Mesothelial cell of epicardium (in vitro differentiated cells): ENCODE results near the gene GPR183. TPM values are rescaled to one million over a fixed set of nuclear protein-coding genes. Genes with fewer than 3 reads are reported as not detected.

Source experiments
- DNase-seq, 2 experiments: peaks; one replicate each; pipeline ENCODE4 v3.0.0; 2021; ENCODE audit warnings: low spot score in 2 of 2; ENCODE audit not compliant: unreplicated experiment in 2 of 2
- H3K27ac Mint-ChIP-seq: 2 replicates; pipeline ENCODE4 v1.8.0; 2021; ENCODE audit warnings: mixed read lengths
- H3K27me3 Mint-ChIP-seq: 2 replicates; pipeline ENCODE4 v1.8.0; 2021; ENCODE audit warnings: low read depth, mixed read lengths
- H3K36me3 Mint-ChIP-seq: 2 replicates; pipeline ENCODE4 v1.8.0; 2021; ENCODE audit warnings: mixed read lengths
- H3K4me1 Mint-ChIP-seq: 2 replicates; pipeline ENCODE4 v1.8.0; 2021; ENCODE audit warnings: mixed read lengths
- H3K4me3 Mint-ChIP-seq: 2 replicates; pipeline ENCODE4 v1.8.0; 2021; ENCODE audit warnings: mild to moderate bottlenecking, moderate library complexity, mixed read lengths
- H3K9me3 Mint-ChIP-seq: 2 replicates; pipeline ENCODE4 v1.8.0; 2021; ENCODE audit warnings: mixed read lengths
- CTCF ChIP-seq: fragments of 200-600 bp; sonication (generic); IDR thresholded peaks from one replicate; pipeline ENCODE4 v1.5.0; 2021; ENCODE audit warnings: antibody characterized with exemption; ENCODE audit not compliant: unreplicated experiment
- total RNA-seq: library from RNA; stranded (reverse); gene quantifications from 3 replicates; pipeline ENCODE4 v1.2.1, GENCODE V29; 2021

GPR183 gene
- total RNA-seq, 1 donor from 2014 or later = 0.25 TPM

GRCh38 chr13:99347911-99348451, 40.8 kb upstream of the GPR183 start:
- H3K27ac Mint-ChIP-seq = no peak overlapping the region

GRCh38 chr13:99347335-99347878, 40.2 kb upstream of the GPR183 start:
- H3K36me3 Mint-ChIP-seq = peaks cover 32% of the 10 kb centered on the region
- H3K4me1 Mint-ChIP-seq = no peaks in the 10 kb centered on the region
- H3K4me3 Mint-ChIP-seq = no peak overlapping the region
- H3K27me3 Mint-ChIP-seq = no peaks in the 10 kb centered on the region
- no peak for DNase-seq
- no peaks in the 10 kb centered on the region for H3K9me3 Mint-ChIP-seq
- TF ChIP-seq CTCF = no peak
- no peak overlapping the region for H3K27ac Mint-ChIP-seq

More at GRCh38 chr13:99347911-99348451, 40.8 kb upstream of the GPR183 start:
- Mint-ChIP-seq H3K36me3 (peaks cover 34% of the 10 kb centered on the region), H3K9me3 (no peaks in the 10 kb centered on the region), H3K27me3 (no peaks in the 10 kb centered on the region), H3K4me3 (no peak overlapping the region), H3K4me1 (no peaks in the 10 kb centered on the region)
- no peak for TF ChIP-seq CTCF
- no peak for DNase-seq

DNA sequence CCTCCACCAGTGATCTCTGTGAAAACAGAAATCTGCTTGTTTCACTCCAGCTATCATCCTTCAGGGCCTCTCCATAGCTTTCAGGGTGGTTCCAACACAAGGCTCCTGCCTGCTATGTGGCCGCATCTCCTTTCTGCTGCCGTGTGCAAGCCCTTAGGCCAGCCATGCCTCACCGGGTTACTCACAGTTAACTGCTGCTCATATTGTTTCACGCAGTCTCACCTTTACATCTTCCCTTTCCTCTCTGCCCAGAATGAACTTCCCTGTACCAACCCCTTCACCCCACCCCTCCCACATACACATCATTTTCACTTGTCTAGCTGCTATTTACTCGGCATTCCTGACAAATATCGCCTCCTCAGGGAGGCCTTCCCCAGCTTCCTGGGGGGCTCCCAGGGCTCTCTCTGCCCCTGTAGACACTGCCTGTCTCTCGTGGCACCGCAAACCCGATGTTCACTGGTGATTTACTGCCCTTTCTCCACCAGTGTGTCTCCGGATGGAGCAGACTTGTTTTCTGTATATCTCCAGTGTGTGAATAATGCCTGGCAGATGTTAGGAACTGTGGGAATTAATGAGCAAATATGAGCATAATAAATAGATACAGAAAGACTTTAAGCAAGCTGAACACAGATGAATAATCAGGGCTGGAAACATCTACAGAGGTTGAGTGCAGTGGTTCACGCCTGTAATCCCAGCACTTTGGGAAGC, 39.3 kb upstream of the GPR183 start:
- peaks cover 35% of the 10 kb centered on the region for H3K36me3 Mint-ChIP-seq

GRCh38 chr13:99345345-99345744, 38.1 kb upstream of the GPR183 start:
- peaks cover 40% of the 10 kb centered on the region for H3K36me3 Mint-ChIP-seq

More for the DNA sequence above, 39.3 kb upstream of the GPR183 start:
- Mint-ChIP-seq H3K9me3 (no peaks in the 10 kb centered on the region), H3K27ac (no peak overlapping the region), H3K27me3 (no peaks in the 10 kb centered on the region), H3K4me3 (no peak overlapping the region), H3K4me1 (no peaks in the 10 kb centered on the region)
- no peak for DNase-seq
- TF ChIP-seq CTCF = no peak

GRCh38 chr13:99344610-99345208, 37.5 kb upstream of the GPR183 start:
- H3K9me3 Mint-ChIP-seq = no peaks in the 10 kb centered on the region
- no peak for TF ChIP-seq CTCF
- H3K27me3 Mint-ChIP-seq = no peaks in the 10 kb centered on the region
- peaks cover 43% of the 10 kb centered on the region for H3K36me3 Mint-ChIP-seq
- DNase-seq = no peak
- no peak overlapping the region for H3K4me3 Mint-ChIP-seq
- H3K27ac Mint-ChIP-seq = no peak overlapping the region
- no peaks in the 10 kb centered on the region for H3K4me1 Mint-ChIP-seq

More at GRCh38 chr13:99345345-99345744, 38.1 kb upstream of the GPR183 start:
- H3K27me3 Mint-ChIP-seq = no peaks in the 10 kb centered on the region
- DNase-seq = no peak
- H3K9me3 Mint-ChIP-seq = no peaks in the 10 kb centered on the region
- no peaks in the 10 kb centered on the region for H3K4me1 Mint-ChIP-seq
- no peak for TF ChIP-seq CTCF
- H3K4me3 Mint-ChIP-seq = no peak overlapping the region
- no peak overlapping the region for H3K27ac Mint-ChIP-seq
